HG03521 (cell line): ENCODE results near the gene SULT2B1.
"Not testable (repeated sequence)": the region's sequence is repeated elsewhere in the genome, so short reads cannot be mapped to it uniquely, and the experiment has no call there.

Source experiments
- ATAC-seq: cut with Tn5 transposase; IDR thresholded peaks from one replicate; pipeline ENCODE4 v1.9.1; 2021; ENCODE audit warnings: mild to moderate bottlenecking, moderate library complexity; ENCODE audit not compliant: unreplicated experiment

The SULT2B1 gene

DNA sequence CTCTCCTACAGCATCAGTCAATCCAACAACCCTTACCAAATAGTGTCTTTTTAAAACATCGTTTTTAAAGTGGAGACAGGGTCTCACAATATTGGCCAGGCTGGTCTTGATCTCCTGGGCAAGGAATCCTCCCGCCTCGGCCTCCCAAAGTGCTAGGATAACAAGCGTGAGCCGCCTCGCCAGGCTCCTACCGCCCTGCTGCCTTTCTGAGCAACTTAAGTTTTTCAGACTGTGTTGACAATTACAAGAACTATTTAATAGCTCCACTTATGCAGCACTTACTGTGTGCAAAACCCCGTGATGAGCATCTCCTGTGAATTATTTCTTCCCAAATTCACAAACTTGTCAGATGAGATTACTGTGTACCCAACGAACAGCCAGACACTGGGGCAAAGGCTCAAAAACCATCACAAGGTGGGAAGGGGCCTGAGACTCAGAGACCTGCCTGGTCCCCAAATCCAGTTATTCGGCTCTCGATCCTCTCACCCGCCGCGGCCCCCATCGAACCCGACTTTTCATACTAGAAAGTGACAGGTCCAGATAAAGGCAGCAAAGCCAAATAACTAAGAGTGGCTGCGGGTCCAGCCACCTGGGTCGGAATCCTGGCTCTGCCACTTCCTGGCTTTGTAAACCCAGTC lies 66.4 kb downstream of the SULT2B1 start:
- no peak for ATAC-seq

DNA sequence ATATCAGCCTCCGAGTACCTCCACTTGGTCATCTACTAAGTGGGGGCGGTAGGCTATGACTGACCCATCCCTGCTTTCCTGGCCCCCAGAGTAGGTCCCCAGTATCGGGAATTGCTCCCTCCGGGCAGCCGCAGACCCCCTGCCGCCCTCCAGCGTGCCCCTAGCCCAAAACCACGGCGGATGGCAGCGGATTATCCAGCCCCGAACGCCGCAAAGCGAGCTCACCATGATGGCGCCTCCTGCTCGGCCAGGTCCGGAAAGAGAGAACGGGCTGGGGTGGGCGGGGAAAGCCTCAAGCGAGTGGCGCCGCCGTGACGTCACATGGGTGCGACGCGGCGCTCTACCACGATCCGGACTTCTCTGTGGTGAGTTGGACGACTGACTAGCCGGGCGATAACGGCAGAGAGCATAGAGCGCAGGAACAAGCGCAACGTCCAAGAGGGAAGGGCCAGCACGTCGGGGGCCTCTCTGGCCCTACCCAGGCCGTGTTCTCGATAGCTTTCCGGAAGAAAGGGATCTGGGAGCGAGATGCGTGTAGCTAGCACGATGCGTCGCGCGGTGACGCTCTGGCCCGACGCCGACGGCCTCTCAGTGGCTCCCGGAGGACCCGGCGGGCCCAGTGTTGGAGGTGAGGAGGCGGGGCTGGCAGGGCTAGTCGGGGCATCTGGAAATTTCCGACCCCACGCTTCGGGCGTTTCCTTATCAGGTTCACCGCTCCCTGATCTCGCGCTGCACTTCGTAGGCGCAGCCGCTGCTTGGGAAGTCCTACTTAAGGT lies 67.1 kb downstream of the SULT2B1 start, which contains the start of the genes RPL18 and SPHK2:
RPL18 (minus strand) TSS at position 263 of the 776 bp plus-strand sequence; CDS start at position 228, 35 bp downstream.
SPHK2 (plus strand) TSS at position 591 of the 776 bp plus-strand sequence. CDS start 1,009 bp downstream, outside the sequence.
- peak; percentile 88 for ATAC-seq

DNA sequence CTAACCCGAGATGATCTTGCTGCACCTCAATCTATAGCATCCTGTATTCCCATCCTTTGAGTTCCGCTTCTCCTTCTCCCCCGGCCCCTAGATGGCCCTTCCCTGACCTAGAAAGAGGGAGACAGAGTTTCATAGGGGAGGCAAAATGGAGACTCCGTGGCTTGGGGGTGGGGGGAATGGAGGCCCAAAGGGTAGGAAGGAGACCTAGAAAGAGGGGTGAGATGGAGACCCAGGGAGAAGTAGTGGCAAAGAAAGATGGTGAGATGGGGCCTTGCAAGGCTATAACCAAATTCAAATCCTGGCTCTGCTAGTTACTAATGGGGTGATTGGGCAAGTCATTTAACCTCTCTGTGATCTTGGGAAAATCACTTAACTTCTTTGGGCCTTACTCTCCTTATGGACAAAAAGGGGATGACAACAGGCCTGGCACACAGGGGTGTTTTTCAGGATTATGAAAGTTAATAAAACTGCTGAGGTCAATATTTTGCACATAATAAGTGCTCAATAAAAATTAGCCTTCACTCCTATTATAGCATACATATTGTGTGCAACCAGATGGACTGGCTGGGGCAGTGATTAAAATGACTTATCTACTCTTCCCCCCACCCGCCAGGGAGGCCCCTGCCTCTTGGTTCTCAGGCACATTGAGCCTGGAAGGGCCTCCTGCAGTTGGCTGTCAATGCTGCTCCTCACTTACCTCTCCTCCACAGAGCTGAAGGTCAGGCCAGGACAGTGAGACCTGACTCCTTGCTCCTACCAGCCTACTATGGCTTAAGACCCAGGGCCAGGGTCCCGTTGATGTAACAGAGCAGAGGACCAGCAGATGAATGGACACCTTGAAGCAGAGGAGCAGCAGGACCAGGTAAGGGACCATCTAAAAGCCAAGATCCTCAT lies 68.0 kb downstream of the SULT2B1 start:
- ATAC-seq: no peak

DNA sequence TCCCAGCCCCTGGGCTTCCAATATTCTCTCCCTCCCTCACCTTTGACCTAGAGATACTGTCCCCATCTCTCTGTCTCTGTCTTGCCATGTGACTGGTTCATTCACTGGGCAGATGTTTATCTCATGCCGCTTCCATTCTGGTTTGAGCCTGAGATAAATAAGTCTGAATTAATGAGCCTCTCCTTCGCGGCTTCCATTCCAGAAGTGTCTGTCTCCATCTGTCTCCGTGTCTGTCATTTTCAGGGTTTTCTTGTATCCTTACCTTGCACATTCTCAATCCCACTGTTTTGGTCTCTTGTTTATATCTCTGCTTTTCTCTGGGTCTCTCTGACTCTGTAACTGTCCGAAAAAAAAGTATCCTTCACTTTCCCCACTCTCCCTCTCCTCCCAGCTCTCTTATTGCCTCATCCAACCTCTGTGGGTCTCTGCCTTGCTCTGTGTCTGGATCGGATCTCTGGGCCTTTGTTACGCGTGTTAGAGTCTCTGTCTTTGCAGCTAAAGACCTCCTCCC lies 71.6 kb downstream of the SULT2B1 start:
- ATAC-seq: no peak

DNA sequence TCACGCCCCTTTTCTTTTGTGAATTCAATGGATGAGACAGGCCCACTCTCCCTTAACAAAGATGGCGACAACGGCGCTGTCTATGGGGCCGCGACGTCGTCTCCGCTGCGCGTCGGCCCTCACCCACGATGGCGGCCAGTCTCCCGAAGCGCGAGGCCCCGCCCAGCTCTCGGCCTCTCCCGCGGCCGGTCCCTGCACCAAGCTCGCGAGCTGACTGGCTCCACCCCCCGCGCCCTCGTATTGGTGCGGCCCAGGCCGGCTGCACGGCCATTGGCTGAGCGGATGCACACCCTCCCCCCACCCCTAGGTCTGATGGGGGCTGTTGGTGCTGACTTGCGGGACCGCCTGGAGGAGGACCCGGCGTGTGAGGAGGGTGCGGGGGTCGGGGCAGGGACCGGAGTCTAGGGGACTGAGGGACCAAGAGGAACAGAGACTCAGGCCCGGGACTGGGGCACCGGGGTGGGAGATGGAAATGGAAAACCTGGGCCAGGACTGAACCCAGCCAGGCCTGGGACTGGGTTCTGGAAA lies 72.2 kb downstream of the SULT2B1 start:
- peak; percentile 56 for ATAC-seq

DNA sequence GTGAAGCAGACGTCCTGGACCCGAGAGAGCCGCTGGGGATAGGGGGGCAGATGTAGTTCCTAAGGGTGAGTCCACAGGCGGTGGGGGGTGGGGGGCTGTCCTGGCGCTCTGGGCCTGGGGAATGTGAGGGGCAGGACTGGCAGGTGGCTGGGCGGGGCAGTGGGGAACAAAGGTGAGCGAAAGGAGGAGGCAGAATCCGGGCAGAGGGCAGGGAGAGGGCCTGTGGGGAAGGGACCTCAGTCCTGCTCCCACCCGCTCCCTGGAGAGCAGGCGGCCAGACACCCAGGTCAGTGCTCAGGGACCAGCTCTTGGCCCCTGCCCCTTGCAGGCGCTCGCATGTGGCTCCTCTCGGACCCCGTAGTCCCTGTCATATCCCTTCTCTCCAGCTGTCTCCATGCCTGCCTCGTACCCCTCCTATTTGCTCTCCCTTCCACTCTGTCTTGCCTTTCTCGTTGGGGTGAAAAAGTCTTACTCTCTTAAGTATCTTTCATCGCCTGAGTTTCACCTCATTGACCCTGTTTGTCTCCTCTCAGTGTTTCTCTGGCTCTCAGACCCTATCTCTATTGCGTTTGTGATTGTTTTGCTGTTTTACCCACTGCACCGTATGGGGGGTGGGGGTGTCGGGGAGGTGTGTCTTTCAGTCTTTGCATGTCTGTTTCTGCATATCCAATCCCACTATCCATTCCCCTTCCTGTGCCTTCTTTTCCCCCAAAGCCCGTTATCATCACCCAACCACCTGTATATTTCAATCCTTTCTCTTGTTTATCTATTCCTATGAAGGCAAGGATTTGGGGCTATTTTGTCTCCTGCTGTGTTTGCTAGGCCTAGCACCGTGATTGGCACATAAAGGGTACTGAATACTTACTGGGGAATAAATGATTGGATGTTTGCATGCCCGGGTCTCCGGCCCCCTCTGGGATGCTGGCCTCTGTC lies 73.1 kb downstream of the SULT2B1 start:
- no peak for ATAC-seq

DNA sequence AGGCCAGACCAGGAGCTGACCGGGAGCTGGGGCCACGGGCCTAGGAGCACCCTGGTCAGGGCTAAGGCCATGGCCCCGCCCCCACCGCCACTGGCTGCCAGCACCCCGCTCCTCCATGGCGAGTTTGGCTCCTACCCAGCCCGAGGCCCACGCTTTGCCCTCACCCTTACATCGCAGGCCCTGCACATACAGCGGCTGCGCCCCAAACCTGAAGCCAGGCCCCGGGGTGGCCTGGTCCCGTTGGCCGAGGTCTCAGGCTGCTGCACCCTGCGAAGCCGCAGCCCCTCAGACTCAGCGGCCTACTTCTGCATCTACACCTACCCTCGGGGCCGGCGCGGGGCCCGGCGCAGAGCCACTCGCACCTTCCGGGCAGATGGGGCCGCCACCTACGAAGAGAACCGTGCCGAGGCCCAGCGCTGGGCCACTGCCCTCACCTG lies 73.9 kb downstream of the SULT2B1 start:
- no peak for ATAC-seq

DNA sequence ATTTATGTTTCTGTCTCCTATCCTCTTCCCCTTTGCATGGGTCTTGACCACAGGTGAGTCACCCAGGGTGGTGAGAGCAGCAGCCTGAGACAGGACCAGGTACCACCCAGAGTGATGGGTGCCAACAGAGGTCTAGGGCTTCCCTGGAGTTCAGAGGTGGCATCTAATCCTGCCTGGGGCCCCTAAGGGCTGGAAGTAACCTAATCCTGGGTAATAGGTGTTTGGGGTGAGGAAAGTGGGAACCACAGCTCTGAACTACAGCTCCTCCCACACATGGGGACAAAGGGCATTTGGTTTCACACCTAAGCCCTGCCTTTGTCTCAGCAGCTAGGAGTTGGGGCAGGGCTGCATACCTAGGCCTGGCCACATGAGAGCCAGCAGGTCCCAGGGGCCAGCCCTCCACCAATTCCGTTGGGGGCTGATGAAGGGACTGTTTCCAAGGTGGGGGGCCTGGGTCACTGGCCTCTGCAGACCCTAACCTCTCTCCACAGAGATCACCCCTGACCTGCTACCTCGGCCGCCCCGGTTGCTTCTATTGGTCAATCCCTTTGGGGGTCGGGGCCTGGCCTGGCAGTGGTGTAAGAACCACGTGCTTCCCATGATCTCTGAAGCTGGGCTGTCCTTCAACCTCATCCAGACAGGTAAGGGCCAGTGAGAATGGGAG lies 75.4 kb downstream of the SULT2B1 start:
- no peak for ATAC-seq

DNA sequence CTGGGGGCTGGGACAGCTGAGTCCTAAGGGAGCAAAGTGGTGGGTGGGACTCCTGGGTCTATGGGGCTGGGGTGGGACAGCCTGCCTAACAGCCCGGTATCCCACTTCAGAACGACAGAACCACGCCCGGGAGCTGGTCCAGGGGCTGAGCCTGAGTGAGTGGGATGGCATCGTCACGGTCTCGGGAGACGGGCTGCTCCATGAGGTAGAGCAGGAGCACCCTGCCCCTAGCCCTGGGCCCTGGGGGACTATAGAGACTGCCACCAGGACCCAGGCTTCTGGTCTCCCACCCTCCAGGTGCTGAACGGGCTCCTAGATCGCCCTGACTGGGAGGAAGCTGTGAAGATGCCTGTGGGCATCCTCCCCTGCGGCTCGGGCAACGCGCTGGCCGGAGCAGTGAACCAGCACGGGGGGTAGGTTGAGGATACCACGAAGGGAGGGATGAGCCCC lies 75.9 kb downstream of the SULT2B1 start:
- no peak for ATAC-seq

DNA sequence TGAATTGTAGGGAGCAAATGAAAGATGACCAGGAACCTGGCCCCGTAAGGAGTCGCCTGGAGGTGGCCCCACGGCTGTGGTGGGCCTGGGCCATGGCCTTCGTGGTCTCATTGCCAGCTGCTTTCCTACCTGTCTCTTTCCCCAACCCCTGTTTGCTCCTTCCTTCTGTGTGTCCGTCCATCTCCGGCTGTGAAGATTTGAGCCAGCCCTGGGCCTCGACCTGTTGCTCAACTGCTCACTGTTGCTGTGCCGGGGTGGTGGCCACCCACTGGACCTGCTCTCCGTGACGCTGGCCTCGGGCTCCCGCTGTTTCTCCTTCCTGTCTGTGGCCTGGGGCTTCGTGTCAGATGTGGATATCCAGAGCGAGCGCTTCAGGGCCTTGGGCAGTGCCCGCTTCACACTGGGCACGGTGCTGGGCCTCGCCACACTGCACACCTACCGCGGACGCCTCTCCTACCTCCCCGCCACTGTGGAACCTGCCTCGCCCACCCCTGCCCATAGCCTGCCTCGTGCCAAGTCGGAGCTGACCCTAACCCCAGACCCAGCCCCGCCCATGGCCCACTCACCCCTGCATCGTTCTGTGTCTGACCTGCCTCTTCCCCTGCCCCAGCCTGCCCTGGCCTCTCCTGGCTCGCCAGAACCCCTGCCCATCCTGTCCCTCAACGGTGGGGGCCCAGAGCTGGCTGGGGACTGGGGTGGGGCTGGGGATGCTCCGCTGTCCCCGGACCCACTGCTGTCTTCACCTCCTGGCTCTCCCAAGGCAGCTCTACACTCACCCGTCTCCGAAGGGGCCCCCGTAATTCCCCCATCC lies 76.7 kb downstream of the SULT2B1 start:
- ATAC-seq: no peak

DNA sequence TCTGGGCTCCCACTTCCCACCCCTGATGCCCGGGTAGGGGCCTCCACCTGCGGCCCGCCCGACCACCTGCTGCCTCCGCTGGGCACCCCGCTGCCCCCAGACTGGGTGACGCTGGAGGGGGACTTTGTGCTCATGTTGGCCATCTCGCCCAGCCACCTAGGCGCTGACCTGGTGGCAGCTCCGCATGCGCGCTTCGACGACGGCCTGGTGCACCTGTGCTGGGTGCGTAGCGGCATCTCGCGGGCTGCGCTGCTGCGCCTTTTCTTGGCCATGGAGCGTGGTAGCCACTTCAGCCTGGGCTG lies 77.3 kb downstream of the SULT2B1 start:
- no peak for ATAC-seq

DNA sequence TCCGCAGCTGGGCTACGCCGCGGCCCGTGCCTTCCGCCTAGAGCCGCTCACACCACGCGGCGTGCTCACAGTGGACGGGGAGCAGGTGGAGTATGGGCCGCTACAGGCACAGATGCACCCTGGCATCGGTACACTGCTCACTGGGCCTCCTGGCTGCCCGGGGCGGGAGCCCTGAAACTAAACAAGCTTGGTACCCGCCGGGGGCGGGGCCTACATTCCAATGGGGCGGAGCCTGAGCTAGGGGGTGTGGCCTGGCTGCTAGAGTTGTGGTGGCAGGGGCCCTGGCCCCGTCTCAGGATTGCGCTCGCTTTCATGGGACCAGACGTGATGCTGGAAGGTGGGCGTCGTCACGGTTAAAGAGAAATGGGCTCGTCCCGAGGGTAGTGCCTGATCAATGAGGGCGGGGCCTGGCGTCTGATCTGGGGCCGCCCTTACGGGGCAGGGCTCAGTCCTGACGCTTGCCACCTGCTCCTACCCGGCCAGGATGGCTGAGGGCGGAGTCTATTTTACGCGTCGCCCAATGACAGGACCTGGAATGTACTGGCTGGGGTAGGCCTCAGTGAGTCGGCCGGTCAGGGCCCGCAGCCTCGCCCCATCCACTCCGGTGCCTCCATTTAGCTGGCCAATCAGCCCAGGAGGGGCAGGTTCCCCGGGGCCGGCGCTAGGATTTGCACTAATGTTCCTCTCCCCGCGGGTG lies 77.8 kb downstream of the SULT2B1 start:
- ATAC-seq: no peak

DNA sequence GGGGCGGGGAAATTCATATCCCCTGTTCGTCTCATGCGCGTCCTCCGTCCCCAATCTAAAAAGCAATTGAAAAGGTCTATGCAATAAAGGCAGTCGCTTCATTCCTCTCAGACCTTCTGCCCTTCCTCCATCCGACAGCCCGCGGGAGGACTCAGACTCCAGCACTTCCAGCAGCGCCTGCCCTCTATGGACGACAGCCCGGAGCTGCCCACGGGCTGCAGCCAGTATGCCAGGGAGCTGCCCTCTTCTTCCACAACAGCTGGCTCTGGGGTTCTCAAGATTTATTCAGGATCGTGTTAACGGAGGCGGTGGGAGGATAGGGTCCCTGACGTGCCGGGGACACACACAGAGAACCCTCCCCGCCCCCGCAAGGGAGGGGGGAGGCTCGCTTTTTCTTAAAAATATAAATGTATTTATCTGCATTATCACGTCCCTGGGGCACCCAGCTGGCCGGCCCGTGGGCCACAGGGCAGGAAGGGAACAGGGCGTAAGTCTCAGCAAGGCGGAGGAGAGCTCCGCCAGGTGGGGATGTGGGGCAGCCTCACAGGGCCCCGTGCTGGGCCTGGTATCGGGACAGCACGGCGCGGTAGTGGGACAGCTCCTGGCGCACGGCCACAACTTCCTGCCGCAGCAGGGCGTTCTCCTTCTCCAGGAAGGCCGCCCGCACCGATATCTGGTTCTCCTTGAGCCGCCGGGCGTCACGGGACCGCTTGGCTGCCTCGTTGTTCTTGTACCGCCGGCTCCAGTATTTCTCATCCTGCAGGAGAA lies 78.5 kb downstream of the SULT2B1 start:
- no peak for ATAC-seq

DNA sequence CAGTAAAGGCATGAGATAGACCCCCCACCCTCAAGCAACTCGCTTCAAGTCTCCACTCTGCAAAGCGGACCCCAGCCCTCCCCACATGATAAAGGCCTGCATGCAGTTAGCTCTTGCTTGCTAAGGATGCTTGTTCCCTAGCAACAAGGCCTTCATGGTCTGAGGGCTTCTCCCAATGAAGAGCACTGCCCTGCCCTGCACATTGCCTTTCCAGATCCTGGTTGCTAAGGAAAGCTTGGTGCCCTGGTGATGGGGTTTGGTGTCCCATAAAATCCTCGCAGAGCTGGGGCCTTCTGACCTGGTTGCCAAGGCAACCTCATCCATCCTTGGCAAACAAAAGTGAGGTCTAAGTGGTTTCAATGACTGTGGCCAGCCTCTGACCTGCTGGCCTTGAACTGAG lies 79.3 kb downstream of the SULT2B1 start:
- no peak for ATAC-seq

DNA sequence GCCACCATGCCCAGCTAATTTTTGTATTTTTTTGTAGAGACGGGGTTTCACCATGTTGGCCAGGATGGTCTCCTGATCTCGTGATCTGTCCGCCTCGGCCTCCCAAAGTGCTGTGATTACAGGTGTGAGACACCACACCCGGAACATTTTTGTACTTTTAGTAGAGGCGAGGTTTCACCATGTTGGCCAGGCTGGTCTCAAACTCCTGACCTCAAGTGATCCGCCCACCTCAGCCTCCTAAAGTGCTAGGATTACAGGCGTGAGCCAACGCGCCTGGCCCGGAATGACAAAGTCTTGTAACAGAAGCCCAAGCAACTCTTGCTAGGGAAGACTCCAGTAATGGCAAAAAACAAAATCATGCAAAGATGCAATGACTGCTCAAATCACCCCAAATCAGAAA lies 80.3 kb downstream of the SULT2B1 start:
- ATAC-seq: not testable (repeated sequence)

DNA sequence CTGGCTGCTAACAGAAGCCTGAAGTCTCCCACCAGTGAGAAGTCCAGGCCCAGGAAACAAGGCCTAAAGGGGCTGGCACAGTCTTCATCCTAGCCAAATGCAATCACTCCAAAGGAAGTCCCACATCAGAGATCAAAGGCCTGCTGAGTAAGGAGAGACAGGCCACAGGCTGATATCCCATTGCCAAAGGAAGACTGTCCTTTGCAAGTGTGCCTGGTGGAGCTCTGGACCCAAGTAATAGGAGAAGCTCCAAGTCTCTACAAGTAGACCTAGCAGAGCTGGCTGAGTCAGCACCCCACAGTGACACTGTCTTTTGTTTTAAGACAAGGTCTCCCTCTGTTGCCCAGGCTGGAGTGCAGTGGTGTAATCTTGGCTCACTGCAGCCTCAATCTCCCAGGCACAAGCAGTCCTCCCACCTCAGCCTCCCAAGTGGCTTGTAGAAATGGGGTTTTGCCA lies 80.7 kb downstream of the SULT2B1 start:
- no peak for ATAC-seq
